ELR (cell line): ENCODE measurements around the gene INF2.

Experiments
- DNase-seq: peaks from one replicate; pipeline ENCODE4 v3.0.0-alpha.2; 2015; ENCODE audit warnings: low read depth

Gene INF2

DNA sequence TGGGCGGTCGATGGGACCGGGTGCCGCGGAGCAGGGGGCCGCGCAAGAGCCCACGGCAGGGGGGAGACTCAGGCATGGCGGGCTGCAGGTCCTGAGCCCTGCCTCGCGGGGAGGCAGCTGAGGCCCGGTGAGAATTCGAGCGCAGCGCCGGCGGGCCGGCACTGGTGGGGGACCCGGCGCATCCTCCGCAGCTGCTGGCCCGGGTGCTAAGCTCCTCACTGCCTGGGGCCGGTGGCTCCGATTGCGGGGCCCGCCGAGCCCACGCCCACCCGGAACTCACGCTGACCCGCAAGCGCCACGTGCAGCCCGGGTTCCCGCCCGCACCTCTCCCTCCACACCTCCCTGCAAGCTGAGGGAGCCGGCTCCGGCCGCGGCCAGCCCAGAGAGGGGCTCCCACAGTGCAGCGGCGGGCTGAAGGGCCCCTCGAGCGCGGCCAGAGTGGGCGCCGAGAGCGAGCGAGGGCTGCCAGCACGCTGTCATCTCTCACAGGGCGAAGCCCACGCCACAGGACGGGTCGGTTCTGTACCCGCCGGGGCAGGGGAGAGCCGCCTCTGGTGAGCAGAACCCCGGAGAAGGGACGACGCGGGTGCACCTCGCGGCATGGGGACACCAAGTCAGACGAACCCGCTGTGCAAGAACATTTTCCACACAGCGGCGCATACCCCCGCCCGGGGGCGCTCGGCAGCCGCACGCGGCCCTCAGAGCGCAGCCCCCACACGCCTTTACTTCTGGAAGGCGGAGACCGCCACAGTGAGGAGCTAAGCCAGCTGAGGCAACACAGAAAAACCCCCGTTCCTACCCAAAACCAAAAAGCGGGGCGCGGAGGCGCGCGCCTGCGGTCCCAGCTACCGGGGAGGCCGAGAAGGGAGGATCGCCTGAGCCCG, 62.4 kb downstream of the INF2 start:
- DNase-seq, result no peak

DNA sequence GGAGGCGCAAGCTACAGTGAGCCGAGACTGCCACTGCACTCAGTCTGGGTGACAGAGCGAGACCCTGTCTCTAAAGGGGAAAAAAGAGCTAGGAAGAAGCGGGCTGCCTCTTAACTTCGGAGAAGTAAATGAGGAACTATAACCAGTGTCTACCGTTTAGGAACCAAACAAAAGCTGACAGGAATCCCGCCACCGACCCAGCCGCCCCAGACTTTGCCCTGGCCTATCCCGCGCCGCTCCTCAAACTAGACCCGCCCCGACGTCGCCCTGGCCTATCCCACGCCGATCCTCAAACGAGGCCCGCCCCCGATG, 63.0 kb downstream of the INF2 start:
- no peak for DNase-seq

DNA sequence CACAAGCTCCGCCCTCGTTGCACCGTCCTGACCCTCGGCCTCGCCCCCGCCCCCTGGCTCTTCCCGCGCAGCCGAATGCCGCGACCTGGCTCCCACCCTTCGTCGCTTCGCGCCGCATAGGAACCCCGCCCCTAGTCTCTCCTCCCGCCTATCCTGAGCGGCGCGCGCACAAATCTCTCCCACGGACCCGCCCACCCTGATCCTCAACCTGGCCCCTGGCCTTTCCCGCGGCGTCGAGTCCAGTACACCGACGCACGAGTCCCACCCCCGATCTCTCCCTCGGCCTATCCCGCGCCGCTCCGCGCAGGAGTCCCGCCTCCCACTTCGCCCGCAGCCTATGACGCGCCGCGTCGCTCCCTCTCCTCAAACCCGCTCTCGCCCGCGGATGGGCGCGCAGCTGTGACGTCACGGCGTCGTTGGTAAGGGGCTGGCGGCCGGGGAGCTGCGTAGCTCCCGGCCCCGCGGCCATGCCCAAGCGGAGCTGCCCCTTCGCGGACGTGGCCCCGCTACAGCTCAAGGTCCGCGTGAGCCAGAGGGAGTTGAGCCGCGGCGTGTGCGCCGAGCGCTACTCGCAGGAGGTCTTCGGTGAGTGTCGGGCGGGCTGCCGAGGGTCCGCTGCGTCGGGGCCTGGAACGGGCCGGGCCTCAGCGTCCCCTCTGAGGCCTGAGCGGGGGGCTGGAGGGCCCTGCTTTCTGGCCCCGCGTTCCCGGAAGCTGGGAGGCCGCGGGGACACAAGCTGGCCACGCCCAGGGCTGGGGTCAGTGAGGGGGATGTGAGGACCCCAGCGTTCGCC, 63.5 kb downstream of the INF2 start, which contains the start of gene SIVA1:
SIVA1 (plus strand) TSS at position 413 of the 793 bp plus-strand sequence; CDS start at position 468, 55 bp downstream.
- peak; percentile 100 for DNase-seq

DNA sequence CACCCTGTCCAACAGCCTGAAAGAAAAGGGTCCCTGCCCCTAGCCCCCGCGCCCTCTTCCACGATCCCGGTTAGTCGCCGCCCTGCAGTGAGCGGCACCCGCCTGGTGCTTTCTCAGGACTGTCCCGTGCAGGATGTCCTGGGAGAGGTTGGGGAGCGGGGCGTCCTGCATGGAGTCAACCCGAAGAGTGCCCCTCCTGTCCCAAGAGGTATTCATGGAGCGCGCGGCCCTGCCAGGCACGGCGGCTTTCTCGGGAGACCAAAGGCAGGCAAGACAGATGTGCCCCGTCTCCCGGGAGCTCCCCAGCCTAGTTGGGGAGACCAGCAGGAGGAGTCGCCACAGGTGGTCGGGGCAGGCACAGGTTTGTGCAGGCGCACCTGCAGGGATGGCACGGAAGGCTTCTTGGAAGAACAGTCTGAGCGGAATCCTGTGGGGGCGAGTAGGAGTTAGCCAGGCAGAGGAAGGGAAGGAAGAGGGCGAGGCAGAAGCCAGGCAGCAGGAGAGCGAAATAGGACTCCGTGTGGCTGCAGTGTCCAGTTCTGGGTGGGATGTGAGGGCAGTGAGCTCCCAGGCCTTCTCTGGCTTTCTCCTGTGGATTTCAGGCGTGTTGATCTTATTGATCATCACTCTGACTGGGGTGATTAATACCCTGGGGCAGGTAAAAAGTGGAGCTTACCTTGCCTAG, 64.3 kb downstream of the INF2 start:
- DNase-seq, result peak; percentile 32

DNA sequence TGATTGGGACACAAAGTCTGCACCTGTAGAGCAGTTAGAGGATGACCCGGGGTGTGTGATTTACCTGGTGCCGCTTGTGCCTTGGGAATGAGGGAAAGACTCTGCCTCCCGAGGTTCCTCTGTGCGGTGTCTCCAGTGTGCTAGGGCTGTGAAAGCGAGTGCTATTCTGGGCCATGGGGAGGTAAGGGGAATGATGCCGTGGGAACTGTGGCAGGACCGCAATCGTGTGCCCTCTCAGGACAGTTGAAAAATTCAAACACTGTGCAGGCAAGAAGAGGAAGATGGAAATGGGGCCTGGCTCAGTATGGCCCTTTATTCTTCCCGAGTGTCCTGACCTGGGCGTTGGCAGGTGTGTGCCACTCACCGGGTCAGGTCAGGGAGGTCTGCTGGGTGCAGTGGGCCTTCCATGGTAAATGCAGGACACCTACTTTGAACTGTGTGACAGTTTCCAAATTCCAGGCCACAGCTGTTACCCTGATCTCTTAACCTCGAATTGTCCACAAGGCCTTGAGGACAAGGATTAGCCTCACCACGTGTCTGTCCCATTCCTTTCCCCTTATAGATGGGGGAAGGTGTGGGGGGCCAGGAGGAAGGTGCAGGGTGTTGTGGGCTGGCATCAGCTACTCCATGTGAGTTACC, 64.9 kb downstream of the INF2 start:
- no peak for DNase-seq

DNA sequence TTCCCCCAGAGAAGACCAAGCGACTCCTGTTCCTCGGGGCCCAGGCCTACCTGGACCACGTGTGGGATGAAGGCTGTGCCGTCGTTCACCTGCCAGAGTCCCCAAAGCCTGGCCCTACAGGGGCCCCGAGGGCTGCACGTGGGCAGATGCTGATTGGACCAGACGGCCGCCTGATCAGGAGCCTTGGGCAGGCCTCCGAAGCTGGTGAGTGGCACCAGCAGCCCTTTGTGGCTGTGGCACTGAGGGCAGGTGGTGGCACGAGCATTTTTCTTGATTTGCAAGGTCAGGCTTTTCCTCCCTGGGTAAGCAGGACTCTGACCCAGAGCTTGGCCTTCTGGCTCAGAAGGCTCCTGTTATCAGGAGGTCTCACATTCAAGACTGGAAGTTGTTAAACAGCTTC, 66.2 kb downstream of the INF2 start:
- DNase-seq, result no peak

DNA sequence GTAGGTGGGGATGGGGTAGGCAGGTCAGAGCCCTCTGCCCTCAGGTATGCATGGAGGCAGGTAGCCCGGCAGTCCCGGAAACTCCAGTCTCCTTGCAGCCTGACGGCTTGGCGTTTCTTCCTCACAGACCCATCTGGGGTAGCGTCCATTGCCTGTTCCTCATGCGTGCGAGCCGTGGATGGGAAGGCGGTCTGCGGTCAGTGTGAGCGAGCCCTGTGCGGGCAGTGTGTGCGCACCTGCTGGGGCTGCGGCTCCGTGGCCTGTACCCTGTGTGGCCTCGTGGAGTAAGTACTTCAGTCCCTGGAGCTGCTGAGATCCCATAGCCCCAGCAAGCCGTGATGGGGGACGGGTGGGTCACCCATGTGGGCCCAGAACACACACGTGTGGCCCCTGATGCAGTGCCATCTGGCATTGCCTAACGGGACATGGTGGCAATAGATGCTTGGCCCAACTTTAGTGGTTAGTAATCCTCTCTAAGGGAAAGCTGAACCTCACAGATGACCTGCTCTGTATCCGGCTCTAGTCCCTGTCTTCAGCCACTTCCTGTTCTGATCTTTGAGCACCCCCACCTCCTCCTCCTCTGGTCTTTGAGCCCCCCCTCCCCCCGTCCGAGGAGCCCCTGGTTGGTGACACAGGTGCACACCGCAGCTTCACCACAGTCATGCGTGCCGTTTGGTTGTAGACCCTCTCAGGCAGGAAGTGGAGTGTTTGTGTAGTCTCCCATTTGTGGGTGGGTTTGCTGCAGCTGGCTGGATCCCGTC, 67.2 kb downstream of the INF2 start:
- DNase-seq, result no peak

DNA sequence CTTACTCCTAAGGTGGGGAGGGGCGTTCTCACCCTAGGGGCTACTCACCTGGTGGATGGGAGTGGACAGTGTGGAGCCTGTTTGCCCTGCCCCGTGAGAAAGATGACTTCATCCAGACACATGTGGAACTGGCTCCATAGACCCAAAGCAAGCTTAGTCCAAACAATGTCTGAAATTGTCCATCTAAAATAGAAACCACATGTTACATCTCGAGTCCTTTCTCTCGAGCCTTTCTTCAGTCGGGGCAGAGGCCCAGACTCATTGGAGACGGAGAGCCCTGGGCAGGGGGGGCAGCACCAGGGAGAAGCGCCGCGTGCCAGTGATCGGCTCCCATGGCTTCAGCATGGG, 67.8 kb downstream of the INF2 start:
- no peak for DNase-seq

DNA sequence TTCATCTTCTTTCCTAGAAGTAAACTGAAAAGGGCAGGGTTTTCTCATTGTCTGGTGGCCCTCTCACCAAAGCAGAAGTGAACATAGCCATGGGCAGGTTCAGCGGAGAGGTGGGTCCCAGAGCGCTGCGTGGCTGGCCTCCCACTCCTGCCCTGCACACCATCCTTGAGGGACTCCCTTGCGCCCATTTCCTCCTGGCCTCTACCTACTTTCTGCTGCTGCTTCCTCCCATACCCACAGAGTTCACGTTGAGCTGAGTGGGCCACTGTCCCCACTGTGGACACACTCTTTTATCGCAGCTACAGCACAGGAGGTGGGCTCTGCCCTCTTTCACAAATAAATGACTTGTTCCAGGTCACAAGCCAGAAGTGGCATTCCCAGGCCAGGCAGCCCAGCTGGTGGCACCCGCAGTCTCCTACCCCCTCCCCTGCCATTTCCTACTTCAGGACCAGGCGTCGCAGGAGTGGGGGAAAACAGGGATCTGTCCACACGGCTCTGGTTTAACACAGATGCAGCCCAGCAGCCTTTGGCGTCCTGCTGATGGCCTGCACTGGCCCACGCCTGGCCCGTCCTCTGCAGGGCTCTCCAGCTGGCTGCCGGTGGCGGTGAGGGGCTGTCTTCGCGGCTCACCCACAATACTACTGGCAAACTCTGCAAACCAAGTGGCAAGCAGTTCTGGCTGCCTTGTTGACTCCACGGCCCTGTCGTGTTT, 68.4 kb downstream of the INF2 start:
- no peak for DNase-seq

DNA sequence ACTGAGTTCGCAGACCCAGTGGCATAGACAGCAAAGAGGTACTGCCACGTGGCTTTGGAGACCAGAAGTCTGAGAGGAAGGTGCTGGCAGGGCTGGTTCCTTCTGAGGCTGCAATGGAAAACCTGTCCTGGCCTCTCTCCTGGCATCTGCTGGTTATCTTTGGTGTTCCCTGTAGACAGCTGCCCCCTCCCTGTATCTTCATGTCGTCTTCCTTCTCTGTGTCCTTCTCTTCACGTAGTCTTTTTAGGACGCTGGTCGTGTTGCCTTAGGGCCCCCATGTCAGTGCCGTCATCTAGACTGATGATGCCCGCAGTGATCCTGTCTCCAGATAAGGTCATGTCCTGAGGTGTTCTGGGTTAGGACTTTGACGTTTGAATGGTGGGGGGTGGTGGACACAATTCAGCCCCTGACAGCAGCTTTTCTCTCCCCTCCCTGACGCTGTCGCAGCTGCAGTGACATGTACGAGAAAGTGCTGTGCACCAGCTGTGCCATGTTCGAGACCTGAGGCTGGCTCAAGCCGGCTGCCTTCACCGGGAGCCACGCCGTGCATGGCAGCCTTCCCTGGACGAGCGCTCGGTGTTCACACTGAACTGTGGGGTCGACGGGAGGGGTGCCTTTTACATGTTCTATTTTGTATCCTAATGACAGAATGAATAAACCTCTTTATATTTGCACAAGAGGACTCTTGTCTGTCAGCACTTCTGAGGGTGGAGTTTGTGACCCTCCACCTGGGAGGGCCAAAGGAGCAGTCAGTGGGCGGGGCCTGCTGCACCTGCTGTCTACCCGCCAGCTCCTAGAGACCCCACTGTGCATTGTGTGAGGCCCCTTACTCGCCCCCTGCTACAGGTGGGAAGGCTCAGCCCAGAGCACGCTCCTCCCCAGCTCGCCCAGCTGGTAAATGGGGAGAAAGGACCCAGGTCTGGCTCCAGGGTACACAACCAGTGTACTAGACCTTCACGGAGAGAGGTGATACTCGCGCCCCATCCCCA, 69.9 kb downstream of the INF2 start:
- DNase-seq, result no peak

DNA sequence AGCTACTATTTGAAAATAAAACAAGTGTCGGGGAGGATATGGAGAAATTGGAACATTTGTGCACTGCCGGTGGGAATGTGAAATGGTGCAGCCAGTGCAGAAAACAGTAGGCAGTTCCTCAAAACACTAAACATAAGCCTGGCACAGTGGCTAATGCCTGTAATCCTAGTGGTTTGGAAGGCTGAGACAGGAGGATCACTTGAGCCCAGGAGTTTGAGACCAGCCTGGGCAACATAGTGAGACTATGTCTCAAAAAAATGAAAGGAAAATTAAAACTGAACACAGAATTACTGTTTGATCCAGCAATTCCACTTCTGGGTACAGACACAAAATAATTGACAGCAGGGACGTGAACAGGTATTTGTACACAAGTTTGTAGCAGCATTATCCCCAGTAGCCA, 76.1 kb downstream of the INF2 start:
- no peak for DNase-seq

DNA sequence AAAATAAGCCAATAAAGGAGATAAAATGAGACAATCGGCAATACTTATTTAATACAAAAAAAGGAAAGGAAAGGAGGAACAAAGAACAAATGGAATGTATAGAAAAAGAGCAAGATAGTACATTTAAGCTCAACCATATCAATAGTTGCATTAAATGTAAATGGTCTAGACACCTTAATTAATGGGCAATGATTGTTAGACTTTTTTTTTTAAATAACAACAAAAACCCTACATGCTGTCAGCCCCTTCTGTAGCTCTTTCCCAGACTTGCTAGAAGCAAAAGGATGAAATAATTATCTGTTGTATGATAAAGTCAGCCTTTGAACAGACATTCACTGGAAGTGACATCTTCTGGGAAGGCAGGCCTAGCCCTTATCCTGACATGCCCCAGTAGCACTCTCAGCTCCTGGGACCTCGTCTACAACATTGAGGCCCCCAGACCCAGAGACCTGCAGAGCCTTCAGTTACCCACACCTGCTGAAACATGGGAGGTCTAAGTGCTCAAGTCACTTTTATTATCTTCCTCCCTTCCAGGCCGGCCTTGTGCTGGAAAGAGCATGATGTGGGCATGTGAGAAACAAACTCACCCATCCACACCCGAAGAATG, 76.9 kb downstream of the INF2 start:
- no peak for DNase-seq

DNA sequence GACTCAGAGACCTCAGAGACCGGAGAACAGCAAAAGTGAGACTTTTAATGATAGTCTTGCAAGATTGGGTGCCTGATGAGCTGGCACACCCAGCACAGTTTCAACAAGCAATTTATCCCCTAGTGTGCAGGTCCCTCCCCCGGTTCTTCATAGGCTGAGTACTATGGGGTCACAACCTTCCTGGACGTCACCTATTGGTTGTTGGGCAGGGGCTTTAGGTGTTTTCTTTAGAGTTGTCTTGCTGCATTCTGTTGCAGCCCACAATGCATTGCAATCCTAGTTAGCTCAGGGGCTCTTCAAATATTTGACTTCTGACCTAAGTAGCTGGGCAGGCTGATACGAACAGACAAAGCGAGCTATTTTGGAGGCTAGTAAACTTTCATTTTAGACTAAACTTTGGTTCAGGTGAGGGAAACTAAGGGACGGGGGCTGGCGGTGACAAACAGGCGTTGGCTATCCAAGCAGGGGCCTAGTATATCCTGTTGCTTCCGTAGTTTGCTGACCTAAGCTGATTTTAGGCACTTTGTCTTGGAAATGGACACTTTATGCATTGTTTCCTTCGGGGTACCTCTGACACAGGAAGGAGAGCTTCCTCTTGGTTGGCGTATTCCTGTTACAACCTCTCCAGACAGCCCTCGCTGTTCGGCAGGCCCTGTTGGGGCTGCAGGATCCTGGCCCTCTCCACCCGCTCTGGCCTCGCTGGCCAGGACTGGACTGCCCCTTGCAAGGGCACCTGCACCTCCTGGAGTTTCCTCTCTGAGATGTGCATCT, 77.6 kb downstream of the INF2 start:
- no peak for DNase-seq

DNA sequence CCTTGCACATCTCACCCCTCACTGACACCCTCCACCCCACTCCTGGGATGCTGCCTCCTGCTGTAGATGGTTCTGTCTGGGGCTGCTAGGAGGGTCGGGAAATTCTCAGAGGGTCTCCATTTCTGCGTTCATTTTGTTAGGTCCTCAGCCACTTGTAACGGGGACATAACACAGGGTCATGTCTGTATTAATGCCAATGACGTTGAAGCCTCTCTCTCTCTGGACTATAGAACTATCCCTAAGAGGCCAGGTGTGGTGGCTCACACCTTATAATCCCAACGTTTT, 78.2 kb downstream of the INF2 start:
- DNase-seq, result no peak

DNA sequence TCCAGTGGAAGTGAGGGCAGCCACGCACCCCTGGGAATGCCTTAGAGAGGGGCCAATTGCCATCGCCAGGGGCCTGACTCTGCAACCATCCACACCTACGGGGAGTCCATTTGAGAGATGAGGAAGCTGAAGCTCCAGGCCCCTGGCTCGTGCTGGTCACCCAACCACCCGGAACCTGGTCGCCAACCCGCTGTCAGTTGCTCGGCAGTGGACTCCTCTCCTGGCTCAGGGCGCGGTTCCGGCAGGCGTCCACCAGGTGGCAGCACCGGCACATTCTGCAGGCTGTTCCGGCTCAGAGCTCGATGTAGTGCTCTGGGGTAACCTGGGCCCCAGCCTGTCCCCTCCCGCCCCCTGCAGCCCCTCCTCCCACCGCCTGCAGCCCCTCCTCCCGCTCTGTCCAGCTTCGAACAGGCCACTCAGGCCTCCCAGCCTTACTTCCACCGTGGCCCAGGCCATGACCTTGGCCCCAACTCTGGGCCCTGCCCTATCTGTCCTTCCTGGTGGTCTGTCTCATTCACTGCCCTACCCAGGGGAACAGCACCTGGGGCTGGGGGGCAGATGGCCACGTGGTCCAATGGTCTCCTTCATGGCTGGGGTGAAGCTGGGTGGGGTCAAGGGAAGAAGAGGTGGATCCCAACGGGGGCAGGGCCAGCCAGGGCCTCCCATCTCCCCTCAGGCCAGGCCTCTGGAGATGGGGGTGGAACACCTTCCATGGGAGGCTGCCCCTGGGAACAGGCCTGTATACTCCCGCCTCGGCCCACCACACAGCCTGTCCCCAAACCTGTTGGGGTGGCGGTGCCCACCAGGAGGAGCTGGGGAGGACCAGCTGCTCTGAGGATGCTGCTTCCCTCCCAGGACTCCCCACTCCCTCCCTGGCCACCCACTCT, 79.3 kb downstream of the INF2 start:
- DNase-seq, result peak; percentile 82

DNA sequence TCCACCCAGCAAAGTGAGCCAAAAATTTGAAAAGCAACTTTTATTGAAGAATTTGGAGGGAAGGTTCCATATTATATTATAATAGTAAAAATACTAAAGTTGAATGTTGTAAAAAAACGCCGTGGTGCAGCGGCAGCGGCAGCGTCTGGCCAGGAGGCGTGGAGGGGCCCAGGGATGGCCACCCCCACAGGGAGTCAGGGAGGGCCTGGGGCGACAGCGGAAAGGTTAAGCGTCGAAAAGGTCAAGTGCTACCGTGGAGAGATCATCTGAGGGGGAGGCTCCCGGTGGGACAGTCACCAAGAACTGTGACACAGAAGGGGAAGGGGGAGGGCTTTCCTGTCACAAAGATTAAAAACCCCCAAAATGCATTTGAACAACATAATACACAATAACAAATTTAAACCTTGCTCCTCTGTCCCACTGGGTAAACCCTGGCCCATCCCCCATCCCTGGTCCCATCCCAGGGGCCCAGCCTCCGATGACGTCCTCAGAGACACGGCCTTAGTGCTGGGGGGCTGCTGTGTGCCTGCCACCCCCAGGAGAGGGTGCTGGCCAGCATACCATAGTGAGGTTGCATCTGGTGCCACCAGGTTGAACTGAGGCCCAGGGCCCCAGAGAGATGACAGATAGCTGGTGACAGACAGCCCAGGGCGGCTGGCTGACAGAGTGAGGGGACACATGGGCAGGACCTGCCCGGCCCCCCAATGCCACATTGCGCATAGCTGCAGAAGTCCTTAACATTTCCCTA, 80.1 kb downstream of the INF2 start:
- DNase-seq, result no peak

DNA sequence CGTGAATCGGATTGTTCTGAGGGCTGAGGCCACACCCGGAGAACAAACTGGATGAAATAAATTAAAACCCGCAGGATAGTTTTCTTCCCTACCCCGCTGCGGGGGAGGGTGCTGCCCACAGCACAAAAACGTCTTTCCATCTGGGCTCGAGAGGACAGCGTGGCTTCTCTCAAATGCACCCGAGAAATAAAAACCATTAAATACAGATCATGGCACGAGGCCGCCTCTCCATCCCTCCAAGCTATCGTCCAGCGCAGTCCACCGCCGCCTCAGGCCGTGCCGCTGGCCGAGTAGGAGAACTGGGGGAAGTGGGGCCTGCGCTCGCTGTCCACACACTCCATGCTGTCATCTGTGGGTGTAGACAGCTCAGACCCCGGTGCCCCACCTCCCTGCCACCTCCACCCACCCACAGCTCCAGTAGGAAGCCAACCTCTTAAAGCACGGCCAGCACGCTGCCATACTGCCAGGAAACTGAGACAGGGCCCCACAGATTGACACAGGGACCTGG, 80.7 kb downstream of the INF2 start:
- no peak for DNase-seq
